ENCODE measurements around the gene FOXL2.
A peak's percentile ranks its signal among the peaks of the same experiment; 100 is the strongest.

The FOXL2 gene

GRCh38 chr3:138921316-138922292 lies 25.3 kb downstream of the FOXL2 start:
- no peaks in the 10 kb centered on the region for H3K36me3 ChIP-seq (ENCODE audit: control insufficient read depth in 1 of 2, insufficient read depth in 2 of 2, low read length in 2 of 2)
- no peak overlapping the region for H3K27ac ChIP-seq (ENCODE audit: low read length)
- H3K27me3 ChIP-seq (ENCODE audit: low read depth, low read length): no peaks in the 10 kb centered on the region

GRCh38 chr3:138919325-138919724 lies 27.6 kb downstream of the FOXL2 start:
- Histone ChIP-seq H3K27ac (ENCODE audit: low read length) (no peak overlapping the region), H3K9me3 (ENCODE audit: control insufficient read depth in 1 of 2, low read length in 2 of 2) (no peaks in the 10 kb centered on the region), H3K4me3 (ENCODE audit: low read depth in 1 of 2, low read length in 2 of 2) (no peak overlapping the region), H3K36me3 (ENCODE audit: control insufficient read depth in 1 of 2, insufficient read depth in 2 of 2, low read length in 2 of 2) (no peaks in the 10 kb centered on the region), H3K27me3 (ENCODE audit: low read depth, low read length) (no peaks in the 10 kb centered on the region), H3K4me1 (ENCODE audit: control insufficient read depth in 1 of 2, insufficient read depth in 2 of 2, low read length in 2 of 2) (peaks cover 0 to 6% of the 10 kb centered on the region in 2 donors)

More at GRCh38 chr3:138921316-138922292, 25.3 kb downstream of the FOXL2 start:
- Histone ChIP-seq H3K9me3 (ENCODE audit: control insufficient read depth in 1 of 2, low read length in 2 of 2) (no peaks in the 10 kb centered on the region), H3K4me1 (ENCODE audit: control insufficient read depth in 1 of 2, insufficient read depth in 2 of 2, low read length in 2 of 2) (no peaks in the 10 kb centered on the region), H3K4me3 (ENCODE audit: low read depth in 1 of 2, low read length in 2 of 2) (no peak overlapping the region)

- no peaks in the 10 kb centered on the region for H3K36me3 ChIP-seq (ENCODE audit: control insufficient read depth in 1 of 2, insufficient read depth in 2 of 2, low read length in 2 of 2)
Measured at GRCh38 chr3:138916824-138917223, 30.1 kb downstream of the FOXL2 start.

GRCh38 chr3:138915503-138916498 lies 31.1 kb downstream of the FOXL2 start:
- Histone ChIP-seq H3K4me3 (ENCODE audit: low read depth in 1 of 2, low read length in 2 of 2) (peak overlapping the region; percentile 78 to 83), H3K27ac (ENCODE audit: low read length) (peak overlapping the region; percentile 90), H3K9me3 (ENCODE audit: control insufficient read depth in 1 of 2, low read length in 2 of 2) (no peaks in the 10 kb centered on the region), H3K4me1 (ENCODE audit: control insufficient read depth in 1 of 2, insufficient read depth in 2 of 2, low read length in 2 of 2) (peaks cover 0 to 6% of the 10 kb centered on the region in 2 donors), H3K36me3 (ENCODE audit: control insufficient read depth in 1 of 2, insufficient read depth in 2 of 2, low read length in 2 of 2) (no peaks in the 10 kb centered on the region), H3K27me3 (ENCODE audit: low read depth, low read length) (no peaks in the 10 kb centered on the region)

More at GRCh38 chr3:138916824-138917223, 30.1 kb downstream of the FOXL2 start:
- Histone ChIP-seq H3K27me3 (ENCODE audit: low read depth, low read length) (no peaks in the 10 kb centered on the region), H3K4me1 (ENCODE audit: control insufficient read depth in 1 of 2, insufficient read depth in 2 of 2, low read length in 2 of 2) (peaks cover 0 to 6% of the 10 kb centered on the region in 2 donors), H3K9me3 (ENCODE audit: control insufficient read depth in 1 of 2, low read length in 2 of 2) (no peaks in the 10 kb centered on the region), H3K27ac (ENCODE audit: low read length) (no peak overlapping the region), H3K4me3 (ENCODE audit: low read depth in 1 of 2, low read length in 2 of 2) (no peak overlapping the region)

GRCh38 chr3:138914870-138915502 lies 32.0 kb downstream of the FOXL2 start:
- Histone ChIP-seq H3K4me1 (ENCODE audit: control insufficient read depth in 1 of 2, insufficient read depth in 2 of 2, low read length in 2 of 2) (peaks cover 0 to 6% of the 10 kb centered on the region in 2 donors), H3K27ac (ENCODE audit: low read length) (peak overlapping the region; percentile 90), H3K36me3 (ENCODE audit: control insufficient read depth in 1 of 2, insufficient read depth in 2 of 2, low read length in 2 of 2) (no peaks in the 10 kb centered on the region), H3K27me3 (ENCODE audit: low read depth, low read length) (no peaks in the 10 kb centered on the region), H3K4me3 (ENCODE audit: low read depth in 1 of 2, low read length in 2 of 2) (peak overlapping the region; percentile 78 to 83), H3K9me3 (ENCODE audit: control insufficient read depth in 1 of 2, low read length in 2 of 2) (no peaks in the 10 kb centered on the region)

GRCh38 chr3:138913766-138914165 lies 33.2 kb downstream of the FOXL2 start:
- no peaks in the 10 kb centered on the region for H3K27me3 ChIP-seq (ENCODE audit: low read depth, low read length)
- no peaks in the 10 kb centered on the region for H3K9me3 ChIP-seq (ENCODE audit: control insufficient read depth in 1 of 2, low read length in 2 of 2)
- no peak overlapping the region for H3K4me3 ChIP-seq (ENCODE audit: low read depth in 1 of 2, low read length in 2 of 2)
- no peak overlapping the region for H3K27ac ChIP-seq (ENCODE audit: low read length)
- H3K36me3 ChIP-seq (ENCODE audit: control insufficient read depth in 1 of 2, insufficient read depth in 2 of 2, low read length in 2 of 2): no peaks in the 10 kb centered on the region
- peaks cover 0 to 6% of the 10 kb centered on the region in 2 donors for H3K4me1 ChIP-seq (ENCODE audit: control insufficient read depth in 1 of 2, insufficient read depth in 2 of 2, low read length in 2 of 2)

- Histone ChIP-seq H3K9me3 (ENCODE audit: control insufficient read depth in 1 of 2, low read length in 2 of 2) (no peaks in the 10 kb centered on the region), H3K4me1 (ENCODE audit: control insufficient read depth in 1 of 2, insufficient read depth in 2 of 2, low read length in 2 of 2) (peaks cover 0 to 6% of the 10 kb centered on the region in 2 donors), H3K36me3 (ENCODE audit: control insufficient read depth in 1 of 2, insufficient read depth in 2 of 2, low read length in 2 of 2) (no peaks in the 10 kb centered on the region), H3K27ac (ENCODE audit: low read length) (no peak overlapping the region), H3K4me3 (ENCODE audit: low read depth in 1 of 2, low read length in 2 of 2) (no peak overlapping the region), H3K27me3 (ENCODE audit: low read depth, low read length) (no peaks in the 10 kb centered on the region)
Measured at GRCh38 chr3:138912237-138912636, 34.7 kb downstream of the FOXL2 start.

- no peaks in the 10 kb centered on the region for H3K9me3 ChIP-seq (ENCODE audit: control insufficient read depth in 1 of 2, low read length in 2 of 2)
- no peak overlapping the region for H3K4me3 ChIP-seq (ENCODE audit: low read depth in 1 of 2, low read length in 2 of 2)
- H3K36me3 ChIP-seq (ENCODE audit: control insufficient read depth in 1 of 2, insufficient read depth in 2 of 2, low read length in 2 of 2): no peaks in the 10 kb centered on the region
- H3K27me3 ChIP-seq (ENCODE audit: low read depth, low read length): no peaks in the 10 kb centered on the region
- H3K4me1 ChIP-seq (ENCODE audit: control insufficient read depth in 1 of 2, insufficient read depth in 2 of 2, low read length in 2 of 2): peaks cover 0 to 6% of the 10 kb centered on the region in 2 donors
- no peak overlapping the region for H3K27ac ChIP-seq (ENCODE audit: low read length)
Measured at GRCh38 chr3:138911621-138912020, 35.3 kb downstream of the FOXL2 start.

- no peak overlapping the region for H3K27ac ChIP-seq (ENCODE audit: low read length)
- H3K27me3 ChIP-seq (ENCODE audit: low read depth, low read length): no peaks in the 10 kb centered on the region
- H3K4me1 ChIP-seq (ENCODE audit: control insufficient read depth in 1 of 2, insufficient read depth in 2 of 2, low read length in 2 of 2): no peaks in the 10 kb centered on the region
- no peaks in the 10 kb centered on the region for H3K36me3 ChIP-seq (ENCODE audit: control insufficient read depth in 1 of 2, insufficient read depth in 2 of 2, low read length in 2 of 2)
- H3K4me3 ChIP-seq (ENCODE audit: low read depth in 1 of 2, low read length in 2 of 2): no peak overlapping the region
- no peaks in the 10 kb centered on the region for H3K9me3 ChIP-seq (ENCODE audit: control insufficient read depth in 1 of 2, low read length in 2 of 2)
Measured at GRCh38 chr3:138909904-138910303, 37.0 kb downstream of the FOXL2 start.

- Histone ChIP-seq H3K9me3 (ENCODE audit: control insufficient read depth in 1 of 2, low read length in 2 of 2) (no peaks in the 10 kb centered on the region), H3K27ac (ENCODE audit: low read length) (no peak overlapping the region), H3K4me3 (ENCODE audit: low read depth in 1 of 2, low read length in 2 of 2) (no peak overlapping the region), H3K27me3 (ENCODE audit: low read depth, low read length) (no peaks in the 10 kb centered on the region), H3K4me1 (ENCODE audit: control insufficient read depth in 1 of 2, insufficient read depth in 2 of 2, low read length in 2 of 2) (no peaks in the 10 kb centered on the region), H3K36me3 (ENCODE audit: control insufficient read depth in 1 of 2, insufficient read depth in 2 of 2, low read length in 2 of 2) (no peaks in the 10 kb centered on the region)
Measured at GRCh38 chr3:138908846-138909245, 38.1 kb downstream of the FOXL2 start.

Data from muscle layer of duodenum (tissue), 2 donors.